Posterior vena cava (tissue), 2 donors: Measurements from ENCODE around the gene CRK. TPM values are rescaled to one million over a fixed set of nuclear protein-coding genes. Genes with fewer than 3 reads are reported as not detected.

Experiments
- DNase-seq: peaks from one replicate; pipeline ENCODE4 v3.0.0-alpha.2; 2020; ENCODE audit warnings: low spot score
- intact Hi-C, 2 donors: fragments of 100-400 bp; cut with DNase I; formaldehyde crosslinking; loops; one replicate each; pipeline versions ENCODE4 v1.14.1 to v1.14.2; 2022 to 2023
- total RNA-seq, 2 donors: library from RNA; stranded (reverse); fragmentation: NEBNext Ultra II Directional; extraction: Animal tissue kit (Norgen Biotek cat#: 25700); gene quantifications; one replicate each; pipeline ENCODE4 v1.2.1, GENCODE V29; 2021
- donor health status: DM: yes; HTN: yes; CAD: no.
- donor health status: DM: yes; HTN: yes; CAD: no.

The CRK gene
- total RNA-seq, 2 donors from 2014 or later, result 56.6 to 58.0 TPM

GRCh38 chr17:1488826-1489270 is 32.8 kb upstream of the CRK start:
- intact Hi-C loops, result no loop called here
- DNase-seq, result no peak

DNA sequence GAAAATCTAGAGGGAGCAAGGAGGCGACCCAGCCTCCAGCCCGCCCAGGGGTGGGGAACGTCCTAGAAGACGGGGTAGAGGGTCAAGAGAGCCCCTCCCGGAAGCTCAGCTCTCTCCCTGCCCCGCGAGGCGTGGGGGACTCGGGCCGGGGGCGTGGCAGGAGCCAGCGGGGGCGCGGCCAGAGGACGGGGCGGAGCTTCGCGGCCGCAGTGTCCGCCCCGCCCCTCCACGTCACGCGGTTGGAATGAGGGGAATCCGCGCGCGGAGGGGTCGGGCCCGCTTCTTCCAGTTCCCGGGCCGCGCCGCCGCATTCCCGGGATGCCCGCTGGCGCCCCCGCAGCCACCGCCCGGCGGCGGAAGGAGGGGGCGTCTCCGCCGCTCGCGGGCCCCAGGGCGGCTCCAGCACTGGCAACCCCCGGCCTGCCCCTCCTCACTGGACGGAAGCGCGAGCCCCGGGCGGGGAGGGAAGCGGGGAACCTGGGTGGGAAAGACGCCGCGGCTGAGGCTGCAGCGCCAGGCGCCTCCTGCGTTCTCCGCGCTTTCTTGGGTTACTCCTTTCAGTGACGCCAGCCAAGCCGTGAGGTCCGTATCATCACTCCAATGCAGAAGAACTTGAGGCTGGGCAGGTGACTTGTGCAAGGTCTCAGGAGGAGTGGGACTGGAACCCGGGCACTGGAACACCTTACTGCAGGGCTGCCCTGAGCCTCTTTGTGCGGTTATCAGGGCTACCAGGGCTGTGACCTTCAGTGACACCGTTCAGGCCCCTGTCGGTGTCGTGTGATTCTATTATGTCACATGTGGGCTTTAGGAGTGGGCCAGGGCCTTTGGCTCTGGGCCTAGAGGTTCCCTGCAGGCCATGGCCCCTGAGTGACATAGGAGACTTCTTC is 32.1 kb upstream of the CRK start:
- DNase-seq, result peak; percentile 94
- intact Hi-C loops, result no loop called here

DNA sequence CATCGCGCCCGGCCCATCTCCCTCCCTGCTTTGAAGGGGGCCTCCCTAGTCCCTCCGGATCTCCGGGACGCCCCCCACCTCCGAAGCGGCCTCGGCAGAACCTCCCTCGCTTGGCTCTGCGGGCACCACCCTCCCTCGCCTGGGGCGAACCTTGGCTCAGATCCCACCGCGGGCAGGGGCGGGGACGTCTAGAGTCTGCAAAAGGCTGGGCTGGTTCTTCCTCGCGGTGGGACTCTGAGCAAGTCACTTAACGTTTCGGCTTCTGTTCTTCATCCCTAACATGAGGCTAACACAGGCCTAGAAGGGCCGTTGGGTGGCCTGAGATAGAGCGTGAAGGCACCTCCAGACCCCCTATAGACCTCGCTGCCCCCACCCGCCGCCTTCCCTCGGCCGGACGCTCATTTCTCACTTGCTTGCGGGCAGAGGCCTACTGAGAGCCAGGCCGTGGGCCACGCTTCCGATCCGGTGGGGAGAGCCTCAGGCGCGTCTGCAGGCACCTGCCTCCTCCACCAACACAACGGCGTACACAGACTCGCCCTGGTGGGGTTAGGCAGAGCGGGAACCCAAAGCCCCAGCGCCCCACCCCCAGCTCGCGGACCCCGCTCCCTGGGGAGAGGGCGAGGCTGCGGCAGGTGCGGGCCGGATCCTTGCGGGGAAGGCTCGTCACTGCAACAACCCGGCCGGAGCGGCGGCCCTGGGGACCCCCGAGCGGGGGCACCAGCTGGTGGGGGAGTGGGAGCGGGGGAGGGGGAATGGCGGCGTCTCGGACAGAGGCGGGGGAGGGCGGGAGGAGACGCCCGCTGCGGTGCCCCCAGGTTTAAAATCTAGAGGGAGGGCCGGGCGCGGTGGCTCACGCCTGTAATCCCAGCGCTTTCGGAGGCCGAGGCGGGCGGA is 31.0 kb upstream of the CRK start:
- DNase-seq, result peak; percentile 92
- intact Hi-C loops, result no loop called here

GRCh38 chr17:1485423-1486376 is 29.7 kb upstream of the CRK start:
- DNase-seq, result peak; percentile 88
- intact Hi-C loops, result no loop called here

GRCh38 chr17:1484676-1485422 is 28.8 kb upstream of the CRK start:
- DNase-seq, result no peak
- intact Hi-C loops, result no loop called here

GRCh38 chr17:1484060-1484535 is 28.1 kb upstream of the CRK start:
- intact Hi-C loops, result no loop called here
- DNase-seq, result no peak

DNA sequence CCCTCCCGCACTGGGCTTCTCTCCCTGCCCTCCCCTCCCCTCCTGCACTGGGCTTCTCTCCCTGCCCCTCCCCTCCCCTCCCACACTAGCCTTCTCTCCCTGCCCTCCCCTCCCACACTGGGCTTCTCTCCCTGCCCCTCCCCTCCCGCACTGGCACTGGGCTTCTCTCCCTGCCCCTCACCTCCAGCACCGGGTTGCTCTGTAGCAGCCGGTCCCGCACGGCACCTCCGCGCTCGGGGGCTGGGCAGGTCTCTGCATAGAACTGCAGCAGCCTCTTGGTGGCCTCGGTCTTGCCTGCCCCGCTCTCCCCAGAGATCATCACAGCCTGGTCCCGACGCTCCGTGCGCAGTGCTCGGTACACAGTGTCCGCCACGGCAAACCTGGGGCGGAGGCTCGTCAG is 26.6 kb upstream of the CRK start:
- intact Hi-C loops, result no loop called here

GRCh38 chr17:1481736-1482135 is 25.7 kb upstream of the CRK start:
- DNase-seq, result no peak
- intact Hi-C loops, result no loop called here

More for the DNA sequence above, 26.6 kb upstream of the CRK start:
- no peak for DNase-seq

GRCh38 chr17:1480747-1481465 is 24.9 kb upstream of the CRK start:
- intact Hi-C loops, result no loop called here
- DNase-seq, result no peak

DNA sequence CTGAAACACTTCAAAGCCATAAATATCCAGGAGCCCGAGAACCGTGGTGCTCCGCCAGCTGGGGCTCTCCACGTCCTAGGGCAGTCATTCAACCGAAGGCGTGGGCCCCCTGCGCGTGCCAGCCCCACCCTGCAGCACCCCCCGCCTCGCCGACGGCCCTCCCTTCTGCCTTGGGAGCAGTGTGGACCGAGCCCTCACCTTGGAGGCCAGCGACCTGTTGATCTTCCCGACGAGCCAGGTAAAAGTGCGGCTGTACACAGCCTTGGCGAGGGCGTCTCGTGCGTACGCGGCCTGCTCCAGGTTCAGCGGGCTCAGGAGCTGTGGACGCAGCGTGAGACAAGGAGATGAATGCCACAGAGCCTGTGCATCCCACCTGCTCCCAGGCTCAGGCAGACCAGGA is 22.4 kb upstream of the CRK start:
- DNase-seq, result no peak
- intact Hi-C loops, result no loop called here

DNA sequence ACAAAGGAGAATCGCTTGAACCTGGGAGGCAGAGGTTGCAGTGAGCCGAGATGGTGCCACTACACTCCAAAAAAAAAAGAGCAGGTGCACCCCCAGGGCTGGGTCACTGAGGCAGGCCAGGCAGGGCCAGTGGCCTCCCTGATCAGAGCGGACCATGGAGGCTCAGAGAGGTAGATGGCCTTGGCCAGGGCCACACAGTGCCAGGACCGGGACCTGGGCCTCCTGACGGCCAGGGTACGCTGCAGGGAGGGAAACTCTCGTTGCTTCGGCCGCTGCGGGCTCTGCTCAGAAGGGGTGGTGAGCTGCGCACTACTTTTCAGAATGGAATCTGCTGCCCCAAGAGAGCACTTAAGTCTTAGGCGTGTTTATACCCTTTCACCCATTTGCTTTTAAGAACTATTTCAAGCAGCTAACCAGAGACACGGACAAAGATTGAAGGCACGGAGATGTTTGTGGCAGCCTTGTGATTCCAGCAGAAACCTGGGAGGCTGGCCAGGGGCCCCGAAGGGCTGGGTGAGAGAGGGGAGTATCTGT is 19.4 kb upstream of the CRK start:
- DNase-seq, result no peak
- intact Hi-C loops, result no loop called here

GRCh38 chr17:1474402-1475189 is 18.6 kb upstream of the CRK start:
- intact Hi-C loops, result no loop called here
- DNase-seq, result no peak

DNA sequence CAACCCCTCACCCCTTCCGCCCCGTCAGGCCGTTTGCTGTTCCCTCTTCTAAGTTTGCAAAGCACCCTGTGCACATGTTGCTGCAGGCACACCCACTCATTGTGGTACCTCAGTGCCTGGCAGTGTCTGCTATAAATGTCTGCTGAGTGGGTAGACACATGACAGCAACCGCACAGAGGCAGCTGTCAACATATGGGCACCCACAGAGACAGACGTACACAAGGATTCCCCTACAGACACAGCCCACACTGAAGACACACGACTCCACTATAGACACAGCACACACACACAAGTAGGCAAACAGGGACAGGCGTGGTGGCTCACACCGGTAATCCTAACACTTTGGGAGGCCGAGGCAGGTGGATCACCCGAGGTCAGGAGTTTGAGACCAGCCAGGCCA is 17.8 kb upstream of the CRK start:
- no peak for DNase-seq
- intact Hi-C loops, result loop anchor here in 1 of 2 donors (1.0 kb wide), 1 partner anchor 42 kb away; the partner anchor contains the start of gene INPP5K

- intact Hi-C loops, result loop anchor here in 1 of 2 donors (1.0 kb wide), 1 partner anchor 43 kb away; the partner anchor contains the start of gene INPP5K
- DNase-seq, result no peak
These were observed 17.1 kb upstream of the CRK start for GRCh38 chr17:1473170-1473569.

DNA sequence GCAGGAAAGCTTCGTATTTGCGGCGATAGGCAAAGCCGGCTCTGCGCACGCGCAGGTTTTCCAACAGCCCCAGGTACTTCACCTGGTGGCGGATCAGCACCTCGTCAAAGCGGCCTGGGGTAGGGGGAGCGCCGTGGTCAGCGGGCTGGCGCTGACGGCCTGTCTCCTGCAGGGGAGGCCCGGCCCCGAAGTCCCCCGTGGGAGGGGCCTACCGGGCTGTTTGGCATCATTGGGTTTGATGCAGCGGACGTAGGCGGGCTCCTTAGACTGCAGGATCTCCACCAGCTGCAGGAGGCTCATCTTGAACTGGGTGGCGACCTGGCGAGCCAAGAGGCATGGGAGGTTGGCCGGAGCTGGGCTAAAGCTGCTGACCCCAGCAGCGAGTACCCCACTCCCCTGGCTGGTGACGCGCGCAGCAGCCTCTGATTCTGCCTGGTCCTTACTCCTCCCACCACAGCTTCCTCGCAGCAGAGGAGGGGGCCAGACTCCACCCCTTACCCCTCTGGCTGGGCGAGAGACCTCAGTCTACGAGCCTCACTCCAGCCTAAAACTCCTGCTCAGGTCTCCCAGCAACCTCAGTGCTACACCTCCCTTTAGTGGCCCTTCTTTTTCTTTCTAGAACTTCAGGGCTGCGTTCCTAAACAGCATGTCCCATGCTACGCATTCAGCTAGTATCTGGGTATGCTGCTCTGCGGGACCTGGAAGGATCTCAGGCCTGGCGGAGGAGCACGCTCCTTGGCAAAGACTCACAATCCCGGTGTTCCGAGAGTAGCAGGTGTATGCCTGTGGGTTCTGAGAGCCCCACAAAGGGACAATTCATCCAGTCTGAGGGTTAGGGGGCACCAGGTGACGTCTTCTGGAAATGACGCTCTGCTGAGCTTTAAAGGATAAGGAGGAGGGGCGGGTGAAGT is 16.1 kb upstream of the CRK start:
- intact Hi-C loops, result no loop called here
- no peak for DNase-seq

GRCh38 chr17:1471490-1471889 is 15.5 kb upstream of the CRK start:
- intact Hi-C loops, result no loop called here
- DNase-seq, result no peak
